GM19328 (cell line): Measurements from ENCODE around the gene SYNJ2.

Source experiments
- ATAC-seq: cut with Tn5 transposase; IDR thresholded peaks from one replicate; pipeline ENCODE4 v1.9.1; 2021; ENCODE audit warnings: mild to moderate bottlenecking, moderate library complexity; ENCODE audit not compliant: unreplicated experiment

Gene SYNJ2

GRCh38 chr6:158053377-158054313, 72.0 kb downstream of the SYNJ2 start:
- ATAC-seq = no peak

DNA sequence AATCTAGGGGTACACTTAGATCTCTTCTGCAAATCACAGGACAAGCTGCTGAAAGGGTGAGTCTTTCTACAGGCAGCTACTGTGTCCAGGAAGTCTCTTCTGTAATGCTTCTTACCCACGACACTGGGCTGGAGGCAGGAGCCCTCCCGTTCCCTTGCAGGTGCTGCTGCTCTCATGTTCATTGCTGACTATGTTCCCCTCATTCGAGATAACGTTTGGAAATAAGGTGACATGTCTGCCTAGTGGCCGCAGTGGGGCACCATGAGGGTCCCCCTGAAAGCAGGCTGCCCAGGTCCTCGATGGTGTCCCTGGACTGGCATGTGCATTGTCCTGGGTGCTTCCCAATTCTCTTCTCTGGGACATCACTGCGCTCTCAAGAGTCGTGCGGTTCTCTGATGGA, 74.7 kb downstream of the SYNJ2 start:
- ATAC-seq = no peak

DNA sequence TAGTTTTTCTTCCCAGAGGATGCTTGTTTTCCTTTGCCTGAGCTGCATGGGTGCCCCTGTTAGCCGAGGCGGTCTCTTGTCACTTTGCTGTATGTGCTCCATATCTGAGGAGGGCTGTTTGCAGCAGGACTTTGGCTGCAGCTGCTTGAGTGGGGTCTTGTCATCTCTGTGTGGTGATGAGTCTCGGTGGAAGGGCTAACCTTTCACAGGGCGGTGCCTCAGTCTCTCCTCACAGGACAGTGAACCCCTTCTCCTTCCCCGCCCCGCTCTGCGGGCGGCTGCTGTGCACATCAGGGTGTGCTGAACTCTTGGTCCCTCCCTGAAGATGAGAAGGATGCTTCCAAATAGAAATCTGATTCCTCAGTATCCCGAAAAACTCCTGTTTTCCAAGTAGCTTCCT, 75.1 kb downstream of the SYNJ2 start:
- ATAC-seq = no peak

DNA sequence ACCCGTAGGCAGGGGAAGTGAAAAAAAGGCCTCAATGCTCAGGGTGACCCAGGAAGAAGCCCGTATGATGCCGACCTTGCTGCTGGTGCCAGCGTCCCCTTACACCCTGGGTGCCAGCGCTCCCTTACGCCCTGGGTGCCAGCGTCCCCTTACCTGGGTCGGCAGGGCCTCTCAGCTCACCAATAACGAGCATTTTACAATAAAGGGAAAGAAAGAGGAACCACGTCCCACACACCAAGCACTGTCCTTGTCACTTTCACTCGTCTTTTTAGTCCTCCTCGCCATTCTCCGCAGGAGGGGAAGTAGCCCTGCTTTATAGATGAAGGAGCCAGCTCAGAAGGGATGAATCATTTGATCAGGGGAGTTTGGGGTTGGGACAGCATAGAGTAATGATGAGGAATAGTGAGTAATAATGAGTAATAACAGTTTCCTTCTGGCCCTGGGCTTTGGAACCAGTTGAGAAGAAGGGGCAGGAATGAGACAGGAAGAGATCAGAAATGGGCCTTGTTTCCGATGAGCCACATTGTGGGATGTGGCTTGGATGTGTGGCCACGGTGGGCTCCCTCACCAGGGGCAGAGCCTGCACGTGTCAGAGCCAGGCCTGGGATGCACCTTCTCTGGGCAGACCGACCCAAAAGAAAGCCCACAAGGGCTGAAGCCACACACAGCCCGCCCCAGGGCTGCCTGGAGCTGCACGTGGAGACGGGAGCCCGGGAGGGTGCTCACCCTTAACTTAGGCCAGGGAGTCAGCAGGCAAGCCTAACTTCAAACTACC, 75.7 kb downstream of the SYNJ2 start:
- ATAC-seq = no peak

DNA sequence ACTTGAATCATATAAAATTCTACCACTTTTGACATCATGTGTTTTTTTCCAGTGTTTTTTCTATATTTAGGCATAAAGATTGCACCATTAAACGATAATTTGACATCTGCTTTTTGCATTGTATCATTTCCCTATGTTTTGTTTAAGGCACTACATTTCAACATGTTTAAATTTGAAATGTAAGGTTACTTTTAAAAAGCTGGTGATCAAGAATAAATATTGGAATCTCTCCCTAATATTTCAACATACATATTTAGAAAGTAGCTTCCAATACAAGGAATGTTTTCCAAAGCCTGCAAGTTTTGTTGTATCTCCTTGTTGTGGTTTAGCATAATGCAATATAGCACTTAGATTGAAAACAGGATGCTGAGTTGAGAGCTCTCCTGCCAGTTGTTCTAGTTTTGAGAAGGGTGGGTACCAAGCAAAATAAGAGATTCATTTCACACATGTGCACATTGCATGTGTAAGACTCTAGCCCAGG, 76.5 kb downstream of the SYNJ2 start:
- no peak for ATAC-seq

- no peak for ATAC-seq
These were observed 77.4 kb downstream of the SYNJ2 start for GRCh38 chr6:158059108-158059507.

GRCh38 chr6:158060455-158061360, 79.0 kb downstream of the SYNJ2 start:
- ATAC-seq = no peak

- ATAC-seq = no peak
These were observed 79.7 kb downstream of the SYNJ2 start for GRCh38 chr6:158061361-158061708.

- no peak for ATAC-seq
These were observed 80.2 kb downstream of the SYNJ2 start for GRCh38 chr6:158061709-158062461.

GRCh38 chr6:158063736-158064135, 82.1 kb downstream of the SYNJ2 start:
- ATAC-seq = no peak

DNA sequence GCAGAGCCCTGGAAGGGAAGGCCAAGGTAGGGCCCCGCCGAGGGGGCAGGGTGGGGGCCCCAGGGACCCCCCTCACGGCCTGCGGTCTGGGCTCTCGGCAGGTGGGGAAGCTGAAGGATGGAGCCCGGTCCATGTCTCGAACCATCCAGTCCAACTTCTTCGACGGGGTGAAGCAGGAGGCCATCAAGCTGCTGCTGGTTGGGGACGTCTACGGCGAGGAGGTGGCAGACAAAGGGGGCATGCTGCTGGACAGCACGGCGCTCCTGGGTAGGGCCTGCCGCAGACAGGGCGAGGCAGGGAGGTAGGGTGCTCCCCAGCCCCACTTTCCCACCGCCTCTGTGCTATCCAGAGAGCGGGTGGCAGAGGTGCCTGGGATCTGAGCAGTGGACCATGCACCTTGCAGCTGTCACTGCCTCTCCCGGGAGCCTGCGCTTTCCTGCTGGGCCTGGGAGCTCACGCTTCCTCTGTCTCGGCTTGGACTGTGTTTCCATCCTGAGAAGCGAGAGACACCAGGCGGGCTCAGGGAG, 83.1 kb downstream of the SYNJ2 start:
- no peak for ATAC-seq

GRCh38 chr6:158066136-158066781, 84.6 kb downstream of the SYNJ2 start:
- ATAC-seq = no peak

GRCh38 chr6:158067436-158068015, 85.9 kb downstream of the SYNJ2 start:
- no peak for ATAC-seq

- ATAC-seq = no peak
These were observed 86.7 kb downstream of the SYNJ2 start for GRCh38 chr6:158068156-158068892.

DNA sequence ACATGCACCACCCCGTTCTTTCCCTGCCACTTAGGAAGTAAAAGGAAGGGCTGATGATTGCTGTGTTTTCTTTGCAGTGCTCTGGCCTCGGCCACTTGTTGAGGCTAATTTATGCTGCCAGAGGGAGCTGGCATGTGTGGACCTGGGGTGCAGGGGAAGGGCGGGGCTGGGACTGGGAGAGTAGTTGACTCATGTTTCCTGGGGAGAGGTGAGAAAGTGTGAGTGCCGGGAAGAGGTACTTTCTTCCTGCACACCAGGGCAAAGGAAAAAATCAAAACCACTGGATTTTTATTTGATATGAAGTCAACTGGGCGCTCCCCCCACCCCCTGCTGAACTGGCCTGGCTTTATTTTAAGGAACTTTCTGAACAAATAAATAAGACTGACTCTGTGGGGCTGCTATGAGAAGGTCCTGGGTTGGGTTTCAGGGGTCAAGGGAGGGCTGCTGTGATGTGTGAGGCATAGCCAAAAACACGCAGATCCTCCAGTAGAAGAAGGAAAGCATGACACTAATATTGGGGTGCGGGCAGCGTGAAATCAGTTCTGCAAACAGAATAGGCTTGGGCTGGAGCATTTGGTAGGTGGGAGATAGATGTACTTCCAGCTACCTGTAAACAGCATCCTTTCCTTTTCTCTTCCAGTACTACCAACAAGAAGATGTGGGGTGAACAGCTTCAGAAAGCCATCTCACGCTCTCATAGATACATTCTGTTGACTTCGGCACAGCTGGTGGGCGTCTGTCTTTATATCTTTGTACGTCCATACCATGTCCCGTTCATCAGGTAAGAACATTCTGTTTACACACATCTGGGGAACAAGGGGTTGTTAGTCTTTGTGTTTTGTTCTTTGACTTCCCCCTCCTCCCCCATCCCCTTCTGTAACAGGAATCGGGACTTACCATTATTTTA, 87.5 kb downstream of the SYNJ2 start:
- ATAC-seq = no peak

- no peak for ATAC-seq
These were observed 88.1 kb downstream of the SYNJ2 start for GRCh38 chr6:158069800-158070195.

GRCh38 chr6:158070513-158070912, 88.8 kb downstream of the SYNJ2 start:
- ATAC-seq = no peak
